ENCODE measurements around the gene CDH3. TPM values are rescaled to one million over a fixed set of nuclear protein-coding genes. Genes with fewer than 3 reads are reported as not detected.
A peak's percentile ranks its signal among the peaks of the same experiment; 100 is the strongest.

CDH3 gene
- total RNA-seq, 1 donor: 2.2 TPM

GRCh38 chr16:68695575-68695974, 50.5 kb downstream of the CDH3 start:
- DNase-seq (ENCODE audit: low read depth): no peak
- TF ChIP-seq, protein P1, sequence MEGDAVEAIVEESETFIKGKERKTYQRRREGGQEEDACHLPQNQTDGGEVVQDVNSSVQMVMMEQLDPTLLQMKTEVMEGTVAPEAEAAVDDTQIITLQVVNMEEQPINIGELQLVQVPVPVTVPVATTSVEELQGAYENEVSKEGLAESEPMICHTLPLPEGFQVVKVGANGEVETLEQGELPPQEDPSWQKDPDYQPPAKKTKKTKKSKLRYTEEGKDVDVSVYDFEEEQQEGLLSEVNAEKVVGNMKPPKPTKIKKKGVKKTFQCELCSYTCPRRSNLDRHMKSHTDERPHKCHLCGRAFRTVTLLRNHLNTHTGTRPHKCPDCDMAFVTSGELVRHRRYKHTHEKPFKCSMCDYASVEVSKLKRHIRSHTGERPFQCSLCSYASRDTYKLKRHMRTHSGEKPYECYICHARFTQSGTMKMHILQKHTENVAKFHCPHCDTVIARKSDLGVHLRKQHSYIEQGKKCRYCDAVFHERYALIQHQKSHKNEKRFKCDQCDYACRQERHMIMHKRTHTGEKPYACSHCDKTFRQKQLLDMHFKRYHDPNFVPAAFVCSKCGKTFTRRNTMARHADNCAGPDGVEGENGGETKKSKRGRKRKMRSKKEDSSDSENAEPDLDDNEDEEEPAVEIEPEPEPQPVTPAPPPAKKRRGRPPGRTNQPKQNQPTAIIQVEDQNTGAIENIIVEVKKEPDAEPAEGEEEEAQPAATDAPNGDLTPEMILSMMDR (IDR thresholded peaks at IDR 0.05; ENCODE audit: insufficient read depth, low read depth, low read length): no peak
- H3K4me3 ChIP-seq (ENCODE audit: low read depth, low read length): no peak overlapping the region

DNA sequence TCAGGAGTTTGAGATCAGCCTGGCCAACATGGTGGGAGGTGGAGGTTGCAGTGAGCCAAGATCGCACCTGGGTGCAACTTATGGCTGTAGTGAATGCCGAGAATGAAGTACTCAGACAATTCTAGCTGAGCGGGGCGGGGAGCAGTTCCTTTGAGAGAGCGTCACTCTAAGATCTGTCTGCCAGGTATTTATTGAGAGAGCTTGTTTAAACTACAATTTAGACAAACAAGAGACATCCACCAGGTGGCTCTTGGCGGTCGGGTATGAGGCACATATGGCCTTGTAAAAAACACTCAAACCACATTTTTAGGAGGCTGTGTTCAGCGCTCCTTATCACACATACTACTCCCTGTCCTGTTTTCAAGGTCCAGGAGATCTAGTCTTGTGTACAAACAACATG, 51.4 kb downstream of the CDH3 start:
- no peak for DNase-seq (ENCODE audit: low read depth)
- TF ChIP-seq, protein P1 (IDR thresholded peaks at IDR 0.05; ENCODE audit: insufficient read depth, low read depth, low read length): no peak
- no peak overlapping the region for H3K4me3 ChIP-seq (ENCODE audit: low read depth, low read length)

DNA sequence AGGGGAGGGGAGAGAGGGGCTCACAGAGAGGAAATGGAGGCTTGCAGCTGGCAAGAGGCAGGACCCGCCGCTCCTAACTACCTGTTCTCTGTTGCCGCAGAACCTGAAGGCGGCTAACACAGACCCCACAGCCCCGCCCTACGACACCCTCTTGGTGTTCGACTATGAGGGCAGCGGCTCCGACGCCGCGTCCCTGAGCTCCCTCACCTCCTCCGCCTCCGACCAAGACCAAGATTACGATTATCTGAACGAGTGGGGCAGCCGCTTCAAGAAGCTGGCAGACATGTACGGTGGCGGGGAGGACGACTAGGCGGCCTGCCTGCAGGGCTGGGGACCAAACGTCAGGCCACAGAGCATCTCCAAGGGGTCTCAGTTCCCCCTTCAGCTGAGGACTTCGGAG, 53.0 kb downstream of the CDH3 start:
- no peak for DNase-seq (ENCODE audit: low read depth)
- TF ChIP-seq, protein P1 (IDR thresholded peaks at IDR 0.05; ENCODE audit: insufficient read depth, low read depth, low read length): no peak
- no peak overlapping the region for H3K4me3 ChIP-seq (ENCODE audit: low read depth, low read length)

DNA sequence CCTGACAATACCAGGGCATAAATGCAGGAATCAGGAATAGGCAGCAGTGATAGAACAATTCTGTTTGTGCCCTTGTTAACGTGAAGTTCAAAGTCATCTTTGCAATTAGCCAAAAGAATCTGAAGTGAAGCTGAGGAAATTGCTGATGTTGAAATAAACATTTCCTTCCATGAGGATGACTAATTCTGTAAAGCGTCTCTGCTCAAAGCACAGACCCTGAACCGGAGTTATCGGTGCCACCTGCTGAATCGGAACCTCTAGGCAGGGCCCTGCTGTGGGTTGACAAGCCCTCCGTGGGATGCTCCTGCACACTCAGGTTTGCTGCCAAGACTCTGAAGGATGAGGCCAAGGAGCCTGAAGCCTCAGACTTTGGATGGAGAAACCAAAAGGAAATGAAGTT, 55.0 kb downstream of the CDH3 start:
- H3K4me3 ChIP-seq (ENCODE audit: low read depth, low read length): no peak overlapping the region
- peak; percentile 17 for DNase-seq (ENCODE audit: low read depth)
- TF ChIP-seq, protein P1 (IDR thresholded peaks at IDR 0.05; ENCODE audit: insufficient read depth, low read depth, low read length): no peak

- TF ChIP-seq, protein P1 (IDR thresholded peaks at IDR 0.05; ENCODE audit: insufficient read depth, low read depth, low read length): no peak
- DNase-seq (ENCODE audit: low read depth): no peak
Observed at GRCh38 chr16:68700831-68701230, 55.7 kb downstream of the CDH3 start.

DNA sequence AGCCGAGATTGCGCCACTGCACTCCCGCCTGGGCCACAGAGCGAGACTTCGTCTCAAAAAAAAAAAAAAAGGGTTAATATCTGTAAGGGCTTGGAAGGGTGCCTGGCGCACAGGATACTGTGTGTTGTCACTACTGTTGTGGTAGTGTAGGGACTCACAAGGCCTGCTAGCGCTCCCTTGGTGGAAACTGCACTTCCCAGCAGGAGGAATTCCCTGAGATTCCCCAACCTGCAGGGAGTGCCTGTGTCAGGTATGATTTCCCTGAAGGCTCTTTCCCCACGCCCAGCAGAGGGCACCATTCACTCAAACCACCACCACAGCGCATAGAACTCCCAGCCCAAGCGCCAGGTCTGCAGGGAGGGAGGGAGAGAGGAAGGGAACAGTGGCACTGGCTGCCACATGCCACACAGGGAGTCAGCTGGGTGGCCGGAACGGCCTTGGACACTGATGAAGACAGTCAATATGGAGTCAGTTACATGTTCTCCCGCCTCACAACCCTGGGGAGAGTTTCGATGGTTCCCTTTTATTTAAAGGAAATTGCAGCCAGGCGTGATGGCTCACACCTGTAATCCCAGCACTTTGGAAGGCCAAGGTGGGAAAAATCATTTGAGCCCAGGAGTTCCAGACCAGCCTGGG, 59.2 kb downstream of the CDH3 start:
- TF ChIP-seq, protein P1 (IDR thresholded peaks at IDR 0.05; ENCODE audit: insufficient read depth, low read depth, low read length): peak; percentile 91
- H3K4me3 ChIP-seq (ENCODE audit: low read depth, low read length): no peak overlapping the region
- peak; percentile 66 for DNase-seq (ENCODE audit: low read depth)

More at GRCh38 chr16:68700831-68701230, 55.7 kb downstream of the CDH3 start:
- no peak overlapping the region for H3K4me3 ChIP-seq (ENCODE audit: low read depth, low read length)

Data from fibroblast of villous mesenchyme (primary cell).